NOMO-1 treated with dmso at 0.1 percent for 144 hours (cell line): Measurements from ENCODE around the gene VIPR2.
"Not testable (repeated sequence)": the region's sequence is repeated elsewhere in the genome, so short reads cannot be mapped to it uniquely, and the experiment has no call there.

Experiments
- DNase-seq: peaks from one replicate; lab custom pipeline; 2025; ENCODE audit not compliant: unreplicated experiment; lab: John Stamatoyannopoulos, UW

VIPR2 gene

DNA sequence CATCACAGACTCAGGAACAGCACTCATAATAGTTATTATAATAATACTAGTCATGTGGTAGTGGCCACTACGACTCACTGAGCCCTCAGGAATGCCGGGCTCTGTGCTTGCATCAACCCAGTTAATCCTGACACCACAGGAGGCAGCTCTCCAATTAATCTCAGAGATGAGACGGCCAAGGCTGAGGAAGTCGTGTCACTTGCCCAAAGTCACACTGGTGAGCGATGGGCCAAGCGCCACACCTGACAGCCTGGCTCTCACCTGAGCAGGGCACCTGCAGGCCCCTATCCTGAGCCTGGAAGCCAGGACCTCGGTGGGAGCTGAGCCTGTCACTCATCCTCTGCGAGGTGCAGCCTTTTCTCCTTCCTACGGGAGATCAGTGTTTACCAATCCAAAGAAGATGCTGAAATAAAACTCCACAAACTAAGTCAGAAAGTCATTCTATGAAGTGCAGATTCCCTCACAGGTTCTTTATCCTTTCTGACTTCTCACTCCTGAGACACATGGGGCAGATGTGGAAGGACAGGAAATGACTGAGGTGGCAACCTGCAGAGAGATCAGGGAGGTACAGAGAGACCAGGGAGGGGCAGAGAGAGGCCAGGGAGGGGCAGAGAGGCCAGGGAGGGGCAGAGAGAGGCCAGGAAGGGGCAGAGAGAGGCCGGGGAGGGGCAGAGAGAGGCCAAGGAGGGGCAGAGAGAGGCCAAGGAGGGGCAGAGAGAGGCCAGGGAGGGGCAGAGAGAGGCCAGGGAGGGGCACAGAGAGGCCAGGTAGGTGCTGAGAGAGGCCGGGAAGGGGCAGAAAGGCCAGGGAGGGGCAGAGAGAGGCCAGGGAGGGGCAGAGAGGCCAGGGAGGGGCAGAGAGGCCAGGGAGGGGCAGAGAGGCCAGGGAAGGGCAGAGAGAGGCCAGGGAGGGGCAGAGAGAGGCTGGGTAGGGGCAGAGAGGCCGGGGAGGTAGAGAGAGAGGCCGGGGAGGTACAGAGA, 38.5 kb downstream of the VIPR2 start:
- DNase-seq: peak; percentile 25

- DNase-seq: no peak
Observed at GRCh38 chr7:159105066-159105780, 39.4 kb downstream of the VIPR2 start.

DNA sequence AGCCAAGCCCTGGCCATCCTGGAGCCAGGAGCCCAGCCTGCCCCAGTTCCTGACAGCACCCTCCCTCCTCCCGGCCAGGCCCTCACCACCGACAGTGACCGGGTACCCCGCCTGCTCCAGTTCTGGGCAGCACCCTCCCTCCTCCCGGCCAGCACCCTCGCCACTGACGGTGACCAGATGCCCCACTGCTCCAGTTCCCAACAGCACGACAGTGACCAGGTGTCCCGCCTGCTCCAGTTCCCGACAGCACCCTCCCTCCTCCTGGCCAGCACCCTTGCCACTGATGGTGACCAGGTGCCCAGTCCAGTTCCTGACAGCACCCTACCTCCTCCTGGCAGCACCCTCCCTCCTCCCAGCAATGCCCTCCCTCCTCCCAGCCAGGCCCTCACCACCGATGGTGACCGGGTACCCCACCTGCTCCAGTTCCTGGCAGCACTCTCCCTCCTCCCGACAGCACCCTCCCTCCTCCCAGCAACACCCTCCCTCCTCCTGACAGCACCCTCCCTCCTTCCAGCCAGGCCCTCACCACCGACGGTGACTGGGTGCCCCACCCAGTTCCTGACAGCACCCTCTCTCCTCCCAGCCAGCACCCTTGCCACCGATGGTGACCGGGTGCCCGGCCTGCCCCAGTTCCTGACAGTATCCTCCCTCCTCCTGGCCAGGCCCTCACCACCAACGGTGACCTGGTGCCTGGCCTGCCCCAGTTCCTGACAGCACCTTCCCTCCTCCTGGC, 40.3 kb downstream of the VIPR2 start:
- no peak for DNase-seq

GRCh38 chr7:159103382-159104187, 41.1 kb downstream of the VIPR2 start:
- no peak for DNase-seq

GRCh38 chr7:159102681-159103381, 41.8 kb downstream of the VIPR2 start:
- no peak for DNase-seq

DNA sequence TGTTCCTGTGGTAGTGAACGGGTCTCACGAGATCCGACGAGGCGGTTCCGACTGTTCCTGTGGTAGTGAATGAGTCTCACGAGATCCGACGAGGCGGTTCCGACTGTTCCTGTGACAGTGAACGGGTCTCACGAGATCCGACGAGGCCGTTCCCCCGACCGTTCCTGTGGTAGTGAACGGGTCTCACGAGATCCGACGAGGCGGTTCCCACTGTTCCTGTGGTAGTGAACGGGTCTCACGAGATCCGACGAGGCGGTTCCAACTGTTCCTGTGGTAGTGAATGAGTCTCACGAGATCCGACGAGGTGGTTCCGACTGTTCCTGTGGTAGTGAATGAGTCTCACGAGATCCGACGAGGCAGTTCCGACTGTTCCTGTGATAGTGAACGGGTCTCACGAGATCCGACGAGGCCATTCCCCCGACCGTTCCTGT, 43.0 kb downstream of the VIPR2 start:
- DNase-seq: not testable (repeated sequence)

GRCh38 chr7:159101083-159101395, 43.6 kb downstream of the VIPR2 start:
- not testable (repeated sequence) for DNase-seq

DNA sequence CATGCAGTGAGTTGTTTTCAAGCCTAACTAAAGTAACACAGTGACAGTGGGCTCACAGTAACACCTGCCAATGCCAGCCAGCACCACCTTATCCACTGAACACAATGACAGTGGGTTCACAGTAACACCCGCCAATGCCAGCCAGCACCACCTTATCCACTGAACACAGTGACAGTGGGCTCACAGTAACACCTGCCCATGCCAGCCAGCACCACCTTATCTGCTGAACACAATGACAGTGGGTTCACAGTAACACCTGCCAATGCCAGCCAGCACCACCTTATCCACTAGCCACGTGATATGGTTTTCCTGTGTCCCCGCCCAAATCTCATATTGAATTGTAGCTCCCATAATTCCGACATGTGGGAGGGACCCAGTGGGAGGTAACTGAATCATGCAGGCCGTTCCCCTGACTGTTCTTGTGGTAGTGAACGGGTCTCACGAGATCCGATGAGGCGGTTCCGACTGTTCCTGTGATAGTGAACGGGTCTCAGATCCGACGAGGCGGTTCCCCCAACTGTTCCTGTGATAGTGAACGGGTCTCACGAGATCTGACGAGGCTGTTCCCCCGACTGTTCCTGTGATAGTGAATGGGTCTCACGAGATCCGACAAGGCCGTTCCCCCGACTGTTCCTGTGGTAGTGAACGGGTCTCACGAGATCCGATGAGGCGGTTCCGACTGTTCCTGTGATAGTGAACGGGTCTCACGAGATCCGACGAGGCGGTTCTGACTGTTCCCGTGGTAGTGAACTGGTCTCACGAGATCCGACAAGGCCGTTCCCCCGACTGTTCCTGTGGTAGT, 44.2 kb downstream of the VIPR2 start:
- not testable (repeated sequence) for DNase-seq

DNA sequence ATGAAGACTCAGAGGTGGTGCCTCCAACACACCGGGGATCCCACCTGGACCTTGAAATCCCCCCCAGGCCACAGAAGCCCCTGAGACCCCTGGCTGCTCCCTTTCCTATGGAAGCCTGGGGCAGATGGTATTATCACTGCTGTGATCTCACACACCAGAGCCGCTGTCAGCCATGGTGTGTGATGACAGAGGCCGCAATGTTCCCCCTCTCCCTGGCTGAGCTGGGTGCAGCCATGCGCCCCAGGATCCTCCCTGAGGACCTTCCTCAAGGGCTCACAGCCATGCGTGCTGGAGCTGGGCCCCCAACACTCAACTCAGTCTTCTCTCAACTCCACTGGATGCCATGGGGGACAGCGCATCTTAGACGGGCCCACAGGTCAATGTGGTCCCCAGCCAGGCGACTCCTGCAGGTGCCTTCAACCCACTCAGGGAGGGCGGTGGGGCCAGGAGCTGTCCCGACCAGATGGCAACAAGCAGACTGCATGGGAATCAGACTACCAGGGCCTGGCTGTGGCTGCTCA, 44.9 kb downstream of the VIPR2 start:
- no peak for DNase-seq

GRCh38 chr7:159098811-159099655, 45.6 kb downstream of the VIPR2 start:
- DNase-seq: no peak

GRCh38 chr7:159098424-159098786, 46.3 kb downstream of the VIPR2 start:
- no peak for DNase-seq

DNA sequence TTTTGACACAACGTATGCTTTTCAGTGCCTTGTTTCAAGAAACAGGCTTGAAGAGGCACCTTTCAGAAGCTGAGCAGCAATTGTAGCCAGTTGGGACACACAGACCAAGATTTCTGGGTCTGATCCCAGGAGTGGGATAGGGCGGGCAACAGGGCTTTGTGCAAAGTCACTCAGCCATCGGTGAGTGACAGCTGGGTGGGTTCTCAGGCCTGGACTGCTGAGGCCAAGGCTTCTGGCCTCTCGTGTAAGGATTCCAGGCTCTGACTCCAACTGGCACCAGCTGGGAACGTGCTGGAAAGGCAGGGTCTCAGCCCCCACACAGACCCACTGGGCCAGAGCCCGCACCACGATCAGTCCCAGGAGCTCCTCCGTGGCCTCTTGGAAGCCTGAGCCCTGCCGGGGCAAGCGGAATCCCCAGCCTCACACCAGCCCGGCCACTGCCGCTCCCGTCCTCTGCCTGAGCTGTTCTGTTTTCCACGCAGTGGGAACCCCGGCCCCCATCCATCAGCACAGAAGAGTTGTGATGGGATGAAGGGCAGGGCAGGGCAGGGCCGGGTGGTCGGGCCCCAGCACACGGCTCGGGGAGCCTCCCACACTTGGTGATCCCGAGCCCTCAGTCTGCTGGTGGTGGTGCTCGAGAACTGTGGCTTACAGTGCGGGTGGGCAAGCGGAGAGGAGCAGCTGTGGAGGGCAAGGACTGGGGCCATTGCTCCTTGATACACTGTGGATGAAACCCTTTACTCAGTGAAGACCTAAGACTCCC, 46.8 kb downstream of the VIPR2 start:
- no peak for DNase-seq

DNA sequence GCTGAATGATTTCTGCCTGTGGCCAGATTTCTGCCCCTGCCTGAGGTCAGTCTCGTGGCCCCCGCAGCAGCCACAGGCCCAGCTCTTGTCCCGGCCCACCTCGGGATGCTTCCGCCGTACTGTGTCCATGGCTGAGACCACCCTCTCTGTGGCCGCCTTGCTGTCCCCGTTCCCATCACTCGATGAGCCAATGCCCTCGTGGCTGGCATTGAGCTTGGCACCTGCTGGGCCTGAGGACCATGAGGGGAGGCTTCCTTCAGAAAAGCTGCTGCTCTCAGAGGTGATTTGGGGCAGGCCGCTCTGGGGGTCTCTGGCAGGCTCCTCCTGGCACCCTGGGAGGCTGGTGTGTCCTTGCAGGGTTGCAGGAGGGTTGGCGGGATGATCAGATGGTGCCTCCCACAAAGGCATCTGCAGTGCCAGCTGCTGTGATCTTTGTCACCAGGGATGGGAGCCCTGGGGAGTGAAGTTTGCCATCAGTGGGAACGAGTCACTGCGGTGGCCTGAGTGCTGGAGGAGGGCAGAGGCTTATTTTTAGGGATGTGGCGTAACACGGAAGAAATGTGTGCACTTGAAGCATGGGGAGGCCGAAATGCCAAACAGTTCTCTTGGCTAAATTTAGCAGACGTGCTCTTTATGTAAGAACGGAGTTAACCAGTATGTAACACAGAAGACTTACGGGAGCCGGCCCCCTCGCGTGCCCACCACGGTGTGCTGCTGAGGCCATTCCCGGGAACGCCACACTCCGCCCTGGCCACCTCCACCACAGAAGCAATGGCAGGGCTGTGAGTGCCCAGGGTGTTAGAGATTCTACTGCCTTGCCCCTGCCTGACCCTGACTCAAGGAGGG, 47.7 kb downstream of the VIPR2 start:
- DNase-seq: peak; percentile 59

DNA sequence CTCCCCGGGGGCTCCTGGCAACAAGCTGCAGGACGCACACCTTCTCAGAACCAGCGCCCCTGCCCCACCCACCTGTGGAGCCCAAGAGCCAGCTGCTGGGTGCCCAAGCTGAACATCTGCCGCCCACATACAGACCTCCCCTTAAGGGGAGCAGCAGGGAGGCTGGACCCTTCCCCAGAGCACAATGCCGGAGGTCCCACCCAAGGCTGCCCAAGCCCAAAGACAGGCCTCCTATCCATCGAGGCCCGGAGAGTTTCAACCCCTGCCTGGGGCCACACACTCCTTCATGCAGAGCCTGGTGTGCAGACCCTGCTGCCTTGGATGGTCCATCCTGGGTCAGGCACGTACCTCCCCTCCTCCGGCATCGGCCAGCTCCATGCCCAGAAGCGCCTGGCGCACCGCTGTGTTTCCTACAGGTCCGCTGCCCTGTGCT, 48.7 kb downstream of the VIPR2 start:
- DNase-seq: no peak

DNA sequence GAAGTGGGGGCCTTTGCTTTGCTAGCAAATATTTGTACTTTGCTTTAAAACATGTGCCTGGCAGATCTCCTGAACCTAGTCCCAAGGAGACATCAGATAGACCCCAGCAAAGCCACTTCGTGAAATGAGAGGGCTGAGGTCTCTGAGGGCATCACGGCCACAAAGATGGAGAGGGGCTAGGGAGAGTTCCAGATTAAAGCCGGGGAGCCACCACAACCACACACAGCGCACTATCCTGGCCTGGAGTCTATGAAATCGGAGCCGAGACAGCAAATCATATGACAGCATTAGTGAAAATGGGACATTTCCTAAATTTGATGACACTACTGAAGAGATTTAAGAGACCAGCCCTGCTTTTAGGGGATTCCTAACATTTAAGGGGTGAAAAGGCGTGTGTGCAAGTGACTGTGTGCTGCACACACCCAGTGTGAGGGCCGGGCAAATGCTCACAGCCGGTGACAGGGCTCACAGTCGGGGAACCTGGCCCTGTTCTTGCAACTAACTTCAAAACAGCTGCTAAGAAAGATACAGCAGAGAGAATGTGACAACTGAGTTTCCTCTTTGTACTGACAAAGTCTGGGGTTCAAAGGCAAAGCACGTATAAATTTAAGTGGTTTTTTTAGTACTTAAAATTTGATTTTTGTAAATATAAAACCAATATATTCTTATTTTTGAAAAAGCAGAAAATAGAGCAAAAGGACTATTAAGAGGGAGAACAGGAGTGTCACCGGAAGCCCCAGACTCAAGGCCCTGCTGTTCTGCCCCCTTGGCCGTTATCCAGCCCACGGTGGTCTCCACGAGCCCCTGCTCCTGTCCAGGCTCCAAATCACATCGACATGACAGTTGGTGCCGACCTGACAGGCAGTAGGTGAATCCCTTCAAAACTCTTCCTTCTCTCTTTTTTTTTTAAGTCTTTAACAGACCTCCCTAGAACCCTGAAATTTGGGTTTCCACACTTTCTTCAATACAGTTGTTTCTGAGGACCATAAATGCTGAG, 49.5 kb downstream of the VIPR2 start:
- no peak for DNase-seq
